Tibial artery (tissue), 4 donors: Measurements from ENCODE around the gene DYNLT1.
"Not testable (repeated sequence)": the region's sequence is repeated elsewhere in the genome, so short reads cannot be mapped to it uniquely, and the experiment has no call there.

Experiments
- DNase-seq, 2 donors: peaks; one replicate each; pipeline ENCODE4 v3.0.0-alpha.2; 2019
- H3K27ac ChIP-seq, 2 donors: fragments of 200-600 bp; sonication (generic) in 1 of 2; 1 replicate in 1 of 2; 2 replicates in 1 of 2; pipeline ENCODE4 v1.5.1; 2018 to 2019; ENCODE audit warnings: mild to moderate bottlenecking in 1 of 2
- H3K27me3 ChIP-seq, 2 donors: fragments of 200-600 bp; sonication (generic) in 1 of 2; one replicate each; pipeline versions ENCODE4 v1.5.1 to v1.6.0; 2016 to 2019
- H3K36me3 ChIP-seq, 3 donors: fragments of 200-600 bp; sonication (generic) in 2 of 3; one replicate each; pipeline ENCODE4 v1.5.1; 2016 to 2019; ENCODE audit warnings: mild to moderate bottlenecking in 2 of 3
- H3K4me1 ChIP-seq, 4 donors: fragments of 200-600 bp; sonication (generic) in 2 of 4; 1 replicate in 3 of 4; 2 replicates in 1 of 4; pipeline ENCODE4 v1.5.1; 2016 to 2019
- H3K4me3 ChIP-seq, 2 donors: fragments of 200-600 bp; sonication (generic) in 1 of 2; 1 replicate in 1 of 2; 2 replicates in 1 of 2; pipeline ENCODE4 v1.5.1; 2018 to 2019; ENCODE audit warnings: mild to moderate bottlenecking in 2 of 2
- H3K9me3 ChIP-seq, 3 donors: fragments of 200-600 bp; sonication (generic) in 1 of 3; one replicate each; pipeline ENCODE4 v1.5.1; 2016 to 2019
- CTCF ChIP-seq, 2 experiments: fragments of 200-600 bp in 1 of 2; fragments of 450-650 bp in 1 of 2; IDR thresholded peaks; one replicate each; pipeline ENCODE4 v1.5.1; 2017 to 2019; ENCODE audit warnings: antibody characterized with exemption in 2 of 2, mild to moderate bottlenecking in 1 of 2, moderate library complexity in 1 of 2
- intact Hi-C: fragments of 100-400 bp; cut with DNase I; formaldehyde crosslinking; loops from one replicate; pipeline ENCODE4 v1.15.0; 2023; ENCODE audit warnings: low total_unique reads

The DYNLT1 gene

GRCh38 chr6:158620963-158621693 lies 23.4 kb downstream of the DYNLT1 start:
- peak overlapping the region; percentile 68 to 72 for H3K27ac ChIP-seq
- H3K27me3 ChIP-seq = no peaks in the 10 kb centered on the region
- H3K9me3 ChIP-seq = no peaks in the 10 kb centered on the region
- peaks cover 7 to 75% (median 27%) of the 10 kb centered on the region in 4 donors for H3K4me1 ChIP-seq
- H3K4me3 ChIP-seq = no peak overlapping the region
- peak in 1 of 2 donors; percentile 62 for DNase-seq
- intact Hi-C loops = no loop called here
- TF ChIP-seq CTCF (IDR thresholded peaks at IDR 0.05) = no peak
- peaks cover 7 to 34% (median 10%) of the 10 kb centered on the region in 3 donors for H3K36me3 ChIP-seq

- Histone ChIP-seq H3K27ac (peak overlapping the region; percentile 68 to 72), H3K9me3 (no peaks in the 10 kb centered on the region), H3K27me3 (no peaks in the 10 kb centered on the region), H3K36me3 (peaks cover 7 to 24% (median 10%) of the 10 kb centered on the region in 3 donors), H3K4me3 (no peak overlapping the region), H3K4me1 (peaks cover 7 to 65% (median 23%) of the 10 kb centered on the region in 4 donors)
- peak in 1 of 2 donors; percentile 74 for DNase-seq
- intact Hi-C loops = no loop called here
- no peak for TF ChIP-seq CTCF (IDR thresholded peaks at IDR 0.05)
Measured at GRCh38 chr6:158619922-158620801, 24.4 kb downstream of the DYNLT1 start.

- Histone ChIP-seq H3K36me3 (peaks cover 7 to 23% (median 13%) of the 10 kb centered on the region in 3 donors), H3K27ac (peak overlapping the region; percentile 68 to 72), H3K4me1 (peaks cover 7 to 47% (median 14%) of the 10 kb centered on the region in 4 donors)
- H3K27me3 ChIP-seq, DNase-seq, H3K9me3 ChIP-seq, intact Hi-C loops, H3K4me3 ChIP-seq: not testable (repeated sequence)
Measured at GRCh38 chr6:158618289-158618688, 26.3 kb downstream of the DYNLT1 start.

GRCh38 chr6:158614606-158615005 lies 29.9 kb downstream of the DYNLT1 start:
- H3K27me3 ChIP-seq, intact Hi-C loops, H3K27ac ChIP-seq, H3K4me3 ChIP-seq, DNase-seq, H3K9me3 ChIP-seq: not testable (repeated sequence)
- peaks cover 0 to 22% (median 11%) of the 10 kb centered on the region in 3 donors for H3K36me3 ChIP-seq
- peaks cover 0 to 43% (median 16%) of the 10 kb centered on the region in 4 donors for H3K4me1 ChIP-seq

GRCh38 chr6:158611541-158612370 lies 32.8 kb downstream of the DYNLT1 start:
- Histone ChIP-seq H3K9me3 (no peaks in the 10 kb centered on the region), H3K4me1 (peaks cover 0 to 45% (median 13%) of the 10 kb centered on the region in 4 donors), H3K4me3 (peak overlapping the region; percentile 6 to 11), H3K36me3 (peaks cover 0 to 47% (median 25%) of the 10 kb centered on the region in 3 donors), H3K27ac (peak overlapping the region; percentile 79 to 85), H3K27me3 (no peaks in the 10 kb centered on the region)
- no peak for DNase-seq
- intact Hi-C loops = no loop called here
- TF ChIP-seq CTCF (IDR thresholded peaks at IDR 0.05) = no peak

GRCh38 chr6:158611039-158611438 lies 33.5 kb downstream of the DYNLT1 start:
- no peak for DNase-seq
- no peaks in the 10 kb centered on the region for H3K9me3 ChIP-seq
- H3K27me3 ChIP-seq = no peaks in the 10 kb centered on the region
- H3K4me3 ChIP-seq = peak overlapping the region; percentile 6 to 11
- no peak for TF ChIP-seq CTCF (IDR thresholded peaks at IDR 0.05)
- peak overlapping the region; percentile 79 to 85 for H3K27ac ChIP-seq
- intact Hi-C loops = no loop called here
- H3K4me1 ChIP-seq = peaks cover 0 to 45% (median 13%) of the 10 kb centered on the region in 4 donors
- H3K36me3 ChIP-seq = peaks cover 0 to 54% (median 29%) of the 10 kb centered on the region in 3 donors
